Measurements from ENCODE around the gene CUBN. TPM values are rescaled to one million over a fixed set of nuclear protein-coding genes. Genes with fewer than 3 reads are reported as not detected.
A peak's percentile ranks its signal among the peaks of the same experiment; 100 is the strongest.

CUBN gene
- total RNA-seq, 1 donor from 2014 or later = 2.7 TPM

DNA sequence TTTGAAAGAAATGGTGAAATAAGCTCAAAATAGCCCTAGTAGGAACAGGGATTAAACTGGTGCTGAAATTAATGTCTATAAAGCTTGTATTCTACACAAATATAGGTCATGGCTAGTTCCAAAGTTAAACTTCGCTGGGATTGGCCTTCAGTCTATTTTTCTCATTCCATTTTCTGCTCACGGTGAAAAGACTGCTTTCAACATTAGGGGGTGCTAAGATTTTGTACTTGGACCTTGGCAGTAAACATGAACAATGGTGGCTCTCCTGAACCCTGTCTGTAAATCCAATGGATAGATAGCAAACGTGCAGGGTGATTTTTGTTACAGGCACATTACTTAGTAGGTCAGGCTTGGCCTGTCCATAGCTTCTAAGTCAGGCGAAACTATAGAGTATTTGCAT lies 276.4 kb downstream of the CUBN start:
- H3K36me3 ChIP-seq (ENCODE audit: insufficient read depth, low read length) = no peaks in the 10 kb centered on the region
- H3K9ac ChIP-seq (ENCODE audit: low read length) = no peak overlapping the region
- H3K27ac ChIP-seq (ENCODE audit: low read depth, low read length) = no peak overlapping the region
- H3K4me3 ChIP-seq (ENCODE audit: insufficient read depth, low read depth, low read length) = no peak overlapping the region
- H3K4me2 ChIP-seq (ENCODE audit: low read length) = no peak overlapping the region
- Mint-ChIP-seq H3K9me3 (ENCODE audit: unreplicated experiment) (no peaks in the 10 kb centered on the region), H3K27ac (ENCODE audit: unreplicated experiment) (no peak overlapping the region), H3K36me3 (ENCODE audit: low read depth, unreplicated experiment) (peaks cover 2% of the 10 kb centered on the region), H3K4me1 (ENCODE audit: low read depth, unreplicated experiment) (peaks cover 40% of the 10 kb centered on the region), H3K4me3 (ENCODE audit: unreplicated experiment) (no peak overlapping the region), H3K27me3 (ENCODE audit: low read depth, unreplicated experiment) (no peaks in the 10 kb centered on the region)
- no peaks in the 10 kb centered on the region for H3K9me3 ChIP-seq (ENCODE audit: insufficient read depth, low read depth, low read length)
- peaks cover 14% of the 10 kb centered on the region for H3K4me1 ChIP-seq (ENCODE audit: insufficient read depth, low read length)
- peak; percentile 51 for TF ChIP-seq CTCF (IDR thresholded peaks at IDR 0.05; ENCODE audit: insufficient read depth, low read depth, low read length)
- TF ChIP-seq EZH2 (IDR thresholded peaks at IDR 0.05; ENCODE audit: insufficient read depth, low read length) = no peak
- FAIRE-seq = peak; percentile 90
- peak; percentile 32 for DNase-seq (ENCODE audit: low read depth)
- H4K20me1 ChIP-seq (ENCODE audit: insufficient read depth, low read length) = no peaks in the 10 kb centered on the region
- no peaks in the 10 kb centered on the region for H3K79me2 ChIP-seq (ENCODE audit: insufficient read depth, low read length)
- no peaks in the 10 kb centered on the region for H3K27me3 ChIP-seq (ENCODE audit: insufficient read depth, low read length)
- H2AFZ ChIP-seq (ENCODE audit: low read depth, low read length) = peak overlapping the region; percentile 12

DNA sequence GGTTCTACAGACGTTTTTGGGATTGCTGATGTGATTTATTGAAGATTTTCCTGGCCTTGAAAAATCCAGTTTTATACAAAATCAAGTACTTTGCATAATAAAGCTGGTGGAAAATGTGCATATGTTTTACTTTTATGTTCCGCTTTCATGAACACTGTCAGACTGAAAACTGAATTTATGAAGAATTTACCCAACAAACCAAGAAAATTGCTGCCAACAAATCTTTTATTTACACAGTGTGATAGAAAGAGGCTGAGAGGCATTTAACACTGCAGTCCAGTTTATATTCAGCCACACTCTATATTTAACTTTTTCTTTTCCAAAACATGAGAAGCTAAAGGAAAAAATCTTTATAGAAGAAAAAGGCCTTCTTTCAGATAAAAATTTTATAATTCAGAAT lies 277.0 kb downstream of the CUBN start:
- no peaks in the 10 kb centered on the region for H3K36me3 ChIP-seq (ENCODE audit: insufficient read depth, low read length)
- no peak overlapping the region for H3K4me3 Mint-ChIP-seq (ENCODE audit: unreplicated experiment)
- no peak overlapping the region for H3K4me2 ChIP-seq (ENCODE audit: low read length)
- no peaks in the 10 kb centered on the region for H3K79me2 ChIP-seq (ENCODE audit: insufficient read depth, low read length)
- H3K4me3 ChIP-seq (ENCODE audit: insufficient read depth, low read depth, low read length) = no peak overlapping the region
- no peak overlapping the region for H3K27ac ChIP-seq (ENCODE audit: low read depth, low read length)
- H3K9ac ChIP-seq (ENCODE audit: low read length) = no peak overlapping the region
- no peaks in the 10 kb centered on the region for H3K9me3 Mint-ChIP-seq (ENCODE audit: unreplicated experiment)
- H3K27ac Mint-ChIP-seq (ENCODE audit: unreplicated experiment) = no peak overlapping the region
- no peaks in the 10 kb centered on the region for H3K9me3 ChIP-seq (ENCODE audit: insufficient read depth, low read depth, low read length)
- peaks cover 40% of the 10 kb centered on the region for H3K4me1 Mint-ChIP-seq (ENCODE audit: low read depth, unreplicated experiment)
- DNase-seq (ENCODE audit: low read depth) (no peak), FAIRE-seq (no peak)
- H3K4me1 ChIP-seq (ENCODE audit: insufficient read depth, low read length) = peaks cover 14% of the 10 kb centered on the region
- TF ChIP-seq CTCF (IDR thresholded peaks at IDR 0.05; ENCODE audit: insufficient read depth, low read depth, low read length) (no peak), EZH2 (IDR thresholded peaks at IDR 0.05; ENCODE audit: insufficient read depth, low read length) (no peak)
- no peaks in the 10 kb centered on the region for H4K20me1 ChIP-seq (ENCODE audit: insufficient read depth, low read length)
- H3K36me3 Mint-ChIP-seq (ENCODE audit: low read depth, unreplicated experiment) = peaks cover 2% of the 10 kb centered on the region
- no peak overlapping the region for H2AFZ ChIP-seq (ENCODE audit: low read depth, low read length)
- H3K27me3 ChIP-seq (ENCODE audit: insufficient read depth, low read length) = no peaks in the 10 kb centered on the region
- H3K27me3 Mint-ChIP-seq (ENCODE audit: low read depth, unreplicated experiment) = no peaks in the 10 kb centered on the region

DNA sequence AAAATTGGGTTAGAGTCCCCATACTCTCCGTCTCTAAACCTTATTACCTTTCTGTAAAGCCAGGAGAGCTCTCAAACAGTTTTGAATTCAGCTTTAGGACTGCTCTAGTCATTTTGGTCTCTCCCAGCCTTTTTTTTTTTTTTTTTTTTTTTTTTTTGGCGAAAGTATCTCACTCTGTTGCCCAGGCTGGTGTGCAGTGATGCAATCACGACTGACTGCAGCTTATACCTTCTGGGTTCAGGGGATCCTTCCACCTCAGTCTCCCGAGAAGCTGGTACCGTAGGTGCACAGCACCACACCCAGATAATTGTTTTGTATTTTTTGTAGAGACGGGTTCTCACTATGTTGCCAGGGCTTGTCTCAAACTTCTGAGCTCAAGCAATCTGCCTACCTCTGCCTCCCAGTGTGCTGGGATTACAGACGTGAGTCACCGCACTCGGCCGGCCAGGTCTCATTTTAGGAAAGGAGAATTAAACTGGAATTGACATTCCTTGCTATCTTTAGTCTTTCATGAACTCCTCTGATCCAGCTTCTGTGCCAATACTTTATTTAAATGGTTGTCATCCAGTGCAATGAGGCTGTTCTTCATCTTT lies 281.0 kb downstream of the CUBN start:
- H3K27ac ChIP-seq (ENCODE audit: low read depth, low read length) = peak overlapping the region; percentile 31
- Mint-ChIP-seq H3K9me3 (ENCODE audit: unreplicated experiment) (no peaks in the 10 kb centered on the region), H3K4me3 (ENCODE audit: unreplicated experiment) (peak overlapping the region; percentile 11), H3K27me3 (ENCODE audit: low read depth, unreplicated experiment) (no peaks in the 10 kb centered on the region), H3K27ac (ENCODE audit: unreplicated experiment) (peak overlapping the region; percentile 38), H3K4me1 (ENCODE audit: low read depth, unreplicated experiment) (peaks cover 23% of the 10 kb centered on the region), H3K36me3 (ENCODE audit: low read depth, unreplicated experiment) (no peaks in the 10 kb centered on the region)
- H3K27me3 ChIP-seq (ENCODE audit: insufficient read depth, low read length) = no peaks in the 10 kb centered on the region
- no peaks in the 10 kb centered on the region for H4K20me1 ChIP-seq (ENCODE audit: insufficient read depth, low read length)
- no peak overlapping the region for H2AFZ ChIP-seq (ENCODE audit: low read depth, low read length)
- H3K9ac ChIP-seq (ENCODE audit: low read length) = peak overlapping the region; percentile 20
- DNase-seq (ENCODE audit: low read depth) (peak; percentile 52), FAIRE-seq (peak; percentile 49)
- no peaks in the 10 kb centered on the region for H3K79me2 ChIP-seq (ENCODE audit: insufficient read depth, low read length)
- no peak overlapping the region for H3K4me3 ChIP-seq (ENCODE audit: insufficient read depth, low read depth, low read length)
- no peak for TF ChIP-seq CTCF (IDR thresholded peaks at IDR 0.05; ENCODE audit: insufficient read depth, low read depth, low read length)
- no peak for TF ChIP-seq EZH2 (IDR thresholded peaks at IDR 0.05; ENCODE audit: insufficient read depth, low read length)
- H3K9me3 ChIP-seq (ENCODE audit: insufficient read depth, low read depth, low read length) = no peaks in the 10 kb centered on the region
- H3K4me1 ChIP-seq (ENCODE audit: insufficient read depth, low read length) = peaks cover 11% of the 10 kb centered on the region
- H3K4me2 ChIP-seq (ENCODE audit: low read length) = peak overlapping the region; percentile 51
- H3K36me3 ChIP-seq (ENCODE audit: insufficient read depth, low read length) = no peaks in the 10 kb centered on the region

Measured in astrocyte (in vitro differentiated cells and primary cell).